GM03348 (cell line): ENCODE measurements around the gene SMIM20.
A peak's percentile ranks its signal among the peaks of the same experiment; 100 is the strongest.
"Not testable (repeated sequence)": the region's sequence is repeated elsewhere in the genome, so short reads cannot be mapped to it uniquely, and the experiment has no call there.

ENCODE experiments used
- DNase-seq: peaks from one replicate; pipeline ENCODE4 v3.0.0; 2012; ENCODE audit warnings: low spot score

SMIM20 gene

DNA sequence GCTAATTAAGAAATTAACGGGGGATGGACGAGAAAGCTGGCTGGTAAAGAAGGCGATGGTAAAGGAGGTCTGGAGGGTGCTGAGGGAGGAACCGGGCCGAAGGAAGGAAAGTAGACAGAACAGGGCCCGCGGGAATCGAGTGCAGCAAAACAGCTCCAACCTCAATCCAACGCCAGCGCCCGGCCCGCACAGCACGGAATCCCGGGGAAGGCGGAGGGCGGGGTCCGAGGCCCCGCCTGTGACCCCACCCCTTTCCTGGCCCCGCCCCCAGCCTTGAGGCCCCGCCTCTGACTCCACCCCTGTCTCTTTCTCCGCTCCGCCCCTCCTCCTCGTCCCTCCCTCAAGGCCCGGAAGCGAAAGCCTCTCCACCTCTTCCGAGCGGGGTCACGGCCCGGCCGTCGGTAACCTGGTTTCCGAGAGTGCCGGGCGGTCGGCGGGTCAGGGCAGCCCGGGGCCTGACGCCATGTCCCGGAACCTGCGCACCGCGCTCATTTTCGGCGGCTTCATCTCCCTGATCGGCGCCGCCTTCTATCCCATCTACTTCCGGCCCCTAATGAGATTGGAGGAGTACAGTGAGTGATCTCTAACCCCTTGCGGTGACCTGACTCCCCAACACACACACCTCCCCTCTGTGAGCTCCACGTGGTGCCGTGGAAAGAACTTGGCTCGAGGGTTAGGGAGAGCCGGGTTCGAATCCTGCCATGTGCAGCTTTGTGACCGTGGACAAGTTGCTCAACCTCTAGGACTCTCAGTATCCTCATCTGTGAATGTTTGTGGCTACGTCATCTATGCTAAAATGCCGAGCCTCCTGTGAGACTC is at the start of gene SMIM20:
Gene SMIM20 (plus strand): TSS at position 370 of the 819 bp plus-strand sequence. CDS start 94 bp downstream, at position 464.
- DNase-seq, result peak; percentile 98

DNA sequence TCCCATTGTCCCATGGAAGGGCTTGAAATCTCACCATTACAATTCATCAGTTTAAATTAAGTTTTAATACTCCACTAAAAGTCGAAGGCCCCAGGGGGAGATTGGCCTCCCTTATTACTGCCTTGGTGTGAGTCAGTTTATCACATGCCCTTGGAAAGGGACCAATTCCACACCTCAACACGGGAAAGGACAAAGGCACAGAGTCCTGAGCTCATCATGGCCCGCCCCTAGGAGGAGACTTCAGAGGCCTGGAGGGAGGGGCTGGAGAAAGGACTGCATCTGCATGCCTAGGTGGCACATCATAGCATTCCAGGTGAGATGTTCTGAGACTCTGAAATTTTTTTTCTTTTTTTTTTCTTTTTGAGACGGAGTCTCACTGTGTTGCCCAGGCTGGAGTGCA is 48.4 kb upstream of the SMIM20 start:
- no peak for DNase-seq

DNA sequence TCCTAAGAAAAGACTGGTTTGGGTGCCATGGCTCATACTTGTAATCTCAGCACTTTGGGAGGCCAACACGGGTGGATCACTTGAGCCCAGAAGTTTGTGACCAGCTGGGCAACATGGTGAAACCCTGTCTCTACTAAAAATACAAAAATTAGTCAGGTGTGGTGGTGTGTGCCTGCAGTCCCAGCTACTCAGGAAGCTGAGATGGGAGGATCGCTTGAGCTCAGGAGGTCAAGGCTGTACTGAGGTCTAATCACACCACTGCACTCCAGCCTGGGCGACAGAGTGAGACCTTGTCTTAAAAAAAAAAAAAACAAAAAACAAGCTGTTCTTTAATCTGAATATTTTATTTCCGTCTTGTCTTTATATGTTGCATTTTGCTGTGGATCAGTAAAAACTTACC is 47.6 kb upstream of the SMIM20 start:
- DNase-seq, result not testable (repeated sequence)

DNA sequence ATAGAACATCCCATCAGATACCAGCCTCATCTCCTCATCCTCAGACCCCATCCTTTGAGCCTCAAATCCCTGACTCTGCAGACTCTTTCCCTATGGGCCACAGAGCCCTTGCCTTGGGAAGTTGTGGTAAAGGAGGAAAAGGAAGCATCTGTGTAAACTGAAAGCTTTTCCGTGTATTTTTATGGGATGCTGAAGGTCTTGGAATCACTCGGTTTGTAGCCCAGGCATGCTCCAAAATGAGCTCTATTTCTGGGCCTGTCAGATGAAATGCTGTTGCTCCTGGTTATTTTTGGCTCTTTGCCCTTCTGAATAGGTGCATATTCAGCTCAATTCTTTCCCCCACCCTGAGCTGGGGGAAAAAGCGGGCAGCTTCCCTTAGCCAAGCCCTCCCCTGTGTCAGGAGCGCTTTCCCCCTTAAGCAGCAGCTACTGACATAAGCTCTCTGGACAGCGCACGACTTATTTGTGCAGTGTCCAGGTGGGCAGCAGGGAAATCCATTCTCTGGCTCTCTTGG is 46.2 kb upstream of the SMIM20 start:
- no peak for DNase-seq

DNA sequence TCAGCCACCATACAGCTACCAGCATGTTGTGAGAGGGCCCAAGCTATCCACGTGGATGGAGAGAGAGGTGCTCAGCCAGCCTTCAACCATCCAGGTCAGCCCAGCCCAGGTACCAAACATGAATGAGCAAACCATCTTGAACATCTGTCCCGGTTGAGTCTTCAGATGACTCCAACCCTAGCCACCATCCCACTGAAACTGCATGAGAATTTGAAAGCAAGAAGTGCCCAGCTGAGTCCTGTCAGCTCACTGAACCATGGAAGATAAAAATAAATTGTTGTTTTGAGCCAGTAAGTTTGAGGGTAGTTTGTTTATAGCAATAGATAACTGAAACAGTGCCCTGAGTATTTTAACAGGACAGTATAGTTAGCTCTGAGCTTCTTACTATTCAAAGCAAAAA is 43.9 kb upstream of the SMIM20 start:
- DNase-seq, result no peak

DNA sequence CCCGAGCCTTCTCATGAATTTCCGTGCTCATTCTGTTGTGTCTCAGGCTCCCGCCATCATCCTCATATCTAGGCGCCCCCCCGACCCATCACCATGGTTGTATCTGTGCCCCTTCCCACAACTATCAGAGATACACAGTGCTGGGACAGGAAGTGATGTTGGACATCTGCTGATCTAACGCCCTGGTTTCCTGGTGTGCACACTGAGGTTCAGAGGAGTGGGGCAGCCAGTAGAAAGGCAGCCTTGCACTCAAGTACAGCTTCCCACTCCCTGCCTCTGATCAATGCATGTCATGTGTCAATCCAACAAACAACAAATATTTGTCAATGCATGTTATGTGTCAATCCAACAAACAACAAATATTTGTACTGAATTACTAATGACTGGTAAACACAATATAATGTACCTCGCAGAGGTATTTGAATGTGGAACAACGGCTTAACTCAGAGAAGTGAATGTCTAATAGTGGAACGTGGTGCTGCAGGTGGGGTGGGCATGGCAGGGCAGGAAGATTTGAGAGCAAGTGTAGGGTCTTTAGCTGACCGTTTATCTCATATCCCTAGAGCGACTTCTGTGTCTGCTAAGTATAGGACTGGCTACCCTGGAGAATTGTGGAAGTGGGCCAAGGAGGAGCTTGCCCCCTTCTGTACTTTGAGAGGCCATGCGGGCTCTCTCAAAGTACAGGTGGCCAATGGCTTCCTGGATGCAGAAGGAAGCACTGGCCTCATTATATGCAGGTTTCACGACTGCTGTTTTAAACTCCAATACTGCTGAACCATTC is 41.0 kb upstream of the SMIM20 start:
- no peak for DNase-seq

DNA sequence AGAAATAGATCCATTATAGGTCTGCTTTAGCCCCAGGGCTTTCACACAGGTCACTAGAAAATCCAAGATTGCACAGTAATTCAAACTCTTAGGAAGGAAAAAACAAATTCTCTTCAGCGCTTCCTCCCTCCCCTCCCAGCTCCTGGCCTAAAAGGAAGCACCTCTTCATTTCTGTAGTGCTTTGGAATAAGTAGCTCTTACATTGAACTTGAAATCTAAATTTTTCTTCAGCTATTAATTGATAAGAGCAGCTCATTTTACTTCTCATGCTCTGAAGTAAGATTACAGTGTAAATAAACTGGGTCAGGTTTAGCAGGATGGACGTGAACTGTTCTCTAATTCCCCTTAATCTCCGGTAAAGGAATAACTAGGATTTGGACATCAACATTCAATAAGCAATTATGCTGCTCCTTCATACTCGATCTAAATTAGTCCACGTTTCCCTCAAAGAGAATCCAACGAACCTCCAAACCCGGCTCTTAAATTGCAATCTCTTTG is 40.3 kb upstream of the SMIM20 start:
- no peak for DNase-seq

DNA sequence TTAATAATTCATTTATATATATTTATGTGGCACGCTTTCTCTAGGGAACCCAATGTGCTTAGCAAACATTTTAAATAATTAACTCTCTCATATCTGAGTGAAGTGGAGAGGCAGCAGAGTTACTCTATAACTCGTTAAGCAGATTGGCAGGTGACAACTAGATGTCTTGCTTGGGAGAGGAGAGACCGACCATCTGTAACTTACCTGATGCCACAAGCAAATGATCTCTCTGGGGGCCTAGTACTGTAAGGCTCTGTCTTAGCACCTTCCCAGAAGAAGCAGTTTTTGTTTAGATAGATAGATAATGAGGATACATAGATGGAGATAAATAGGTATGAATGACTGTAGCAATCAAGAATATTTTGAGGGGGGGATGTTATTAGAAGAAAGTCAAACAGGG is 39.4 kb upstream of the SMIM20 start:
- no peak for DNase-seq

DNA sequence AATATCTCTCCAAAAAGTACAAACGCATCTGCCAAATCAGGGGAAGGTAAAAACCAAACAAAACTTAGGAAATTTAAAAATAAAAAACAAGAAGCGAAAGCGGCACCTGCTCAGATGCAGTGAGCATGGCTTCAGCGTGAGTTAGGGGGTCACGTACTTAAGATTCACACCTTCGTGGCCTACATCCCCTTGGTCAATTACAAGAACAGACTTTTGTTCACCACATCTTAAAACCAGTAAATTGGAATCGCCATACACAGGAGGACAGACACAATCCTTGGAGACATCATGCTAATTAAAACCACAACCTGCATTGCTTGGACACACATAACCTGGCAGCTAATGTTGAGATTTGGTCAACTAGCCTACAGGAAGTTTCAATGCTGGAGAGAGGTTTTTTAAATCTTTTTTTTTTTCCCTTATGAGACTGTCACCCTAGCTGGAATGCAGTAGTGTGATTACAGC is 38.7 kb upstream of the SMIM20 start:
- DNase-seq, result no peak

DNA sequence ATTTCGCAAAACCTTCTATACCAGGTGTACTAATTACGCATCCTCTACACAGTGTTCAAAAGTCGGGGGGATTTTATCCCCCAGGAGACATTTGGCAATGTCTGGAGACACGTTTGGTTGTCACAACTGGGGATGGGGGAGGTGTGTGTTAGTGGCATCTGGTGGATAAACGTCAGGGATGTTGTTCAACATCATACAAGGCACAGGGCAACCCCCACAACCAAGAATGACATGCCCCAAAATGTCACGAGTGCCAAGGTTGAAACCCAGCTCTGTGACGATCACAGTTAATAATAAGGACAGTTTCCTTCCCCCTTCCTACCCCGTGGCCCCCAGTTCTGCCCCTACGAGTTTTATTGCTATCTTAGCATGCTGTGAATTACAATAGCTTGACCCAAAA is 35.3 kb upstream of the SMIM20 start:
- DNase-seq, result no peak

DNA sequence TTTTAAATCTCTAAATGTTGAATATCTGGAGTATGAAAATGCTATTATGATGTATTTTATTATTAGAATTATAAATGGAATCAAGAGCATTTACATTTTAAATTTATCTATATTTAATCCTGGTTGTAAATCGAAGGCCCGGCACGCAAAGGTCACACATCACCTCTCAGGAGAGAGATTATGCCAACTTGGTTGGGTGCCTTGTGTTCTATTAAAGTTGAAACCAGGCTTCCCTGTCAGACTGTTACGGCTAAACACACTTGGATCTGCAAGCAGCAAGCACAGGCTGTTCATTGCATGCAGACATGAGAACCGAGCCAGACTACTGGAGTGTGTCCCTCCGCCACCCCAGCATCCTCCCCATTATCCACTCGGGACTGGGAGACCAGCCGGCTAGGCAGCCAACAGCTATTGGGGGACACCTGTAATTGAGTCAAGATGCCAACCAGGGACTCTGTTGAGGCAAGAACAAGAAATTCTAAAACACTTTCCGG is 34.9 kb upstream of the SMIM20 start:
- no peak for DNase-seq

DNA sequence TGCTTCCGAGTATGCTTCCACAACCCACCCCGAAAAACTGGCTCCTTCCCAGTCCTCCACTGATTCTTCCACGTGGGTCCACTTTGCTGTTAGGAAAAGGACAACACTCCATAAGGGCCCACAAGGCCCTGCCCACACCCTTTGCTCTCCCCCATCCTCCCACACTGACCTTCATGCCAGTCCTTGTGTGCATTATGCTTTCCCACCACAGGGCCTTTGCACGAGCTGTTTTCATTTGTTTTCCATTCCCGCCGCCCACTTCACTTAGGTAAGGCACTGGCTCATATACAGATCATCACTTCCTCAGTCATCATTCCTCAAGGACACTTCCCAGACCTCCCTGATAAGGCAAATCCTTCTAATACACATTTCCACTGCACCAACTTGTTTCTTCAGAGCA is 34.4 kb upstream of the SMIM20 start:
- no peak for DNase-seq

DNA sequence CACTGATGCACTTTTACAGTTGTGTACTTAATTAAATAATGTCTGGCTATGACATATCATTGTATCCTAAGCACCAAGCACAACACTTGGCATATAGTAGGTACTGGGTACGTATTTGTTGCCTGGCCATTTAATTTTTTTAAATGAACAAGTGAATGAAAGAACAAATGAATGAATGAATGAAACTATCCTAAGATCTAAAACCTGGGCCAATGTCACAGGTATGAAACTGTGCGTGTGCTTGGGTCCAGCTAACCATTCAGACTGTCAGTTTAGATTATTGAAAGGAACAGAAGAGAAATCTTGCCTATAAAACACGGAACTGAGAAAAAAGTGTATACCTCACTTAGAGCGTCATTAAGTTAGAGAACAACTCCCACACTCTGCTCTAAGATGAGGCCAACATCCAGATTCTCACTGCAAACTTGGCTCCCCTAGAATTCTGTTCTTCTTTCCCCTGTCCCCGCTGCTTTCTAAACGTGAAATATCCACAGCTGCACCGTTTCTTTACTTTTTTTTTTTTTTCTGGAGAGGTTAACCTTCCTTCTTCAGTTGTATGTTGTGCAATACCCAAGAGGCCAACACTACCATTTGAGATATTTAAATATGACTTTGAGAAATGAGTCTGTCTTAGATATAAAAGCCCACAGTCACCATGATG is 33.9 kb upstream of the SMIM20 start:
- no peak for DNase-seq

DNA sequence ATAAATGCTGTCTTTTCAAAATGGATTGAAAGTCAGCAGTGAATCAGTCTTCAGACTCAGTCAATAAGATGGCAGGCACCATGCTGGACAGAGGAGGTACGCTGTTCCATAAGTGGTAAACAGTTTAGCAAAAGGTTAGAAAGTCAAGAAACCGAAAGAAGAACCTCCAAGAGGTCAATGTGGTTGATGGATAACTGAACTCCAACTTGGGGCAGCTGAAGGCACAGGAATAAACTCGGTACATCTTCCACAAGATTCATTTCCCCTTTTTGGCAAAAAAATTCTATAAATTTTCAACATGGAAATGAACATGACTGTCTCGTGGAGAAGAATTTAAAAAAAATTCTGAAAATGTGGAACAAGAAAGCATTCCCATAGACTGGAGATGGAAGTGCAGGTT is 32.8 kb upstream of the SMIM20 start:
- no peak for DNase-seq

DNA sequence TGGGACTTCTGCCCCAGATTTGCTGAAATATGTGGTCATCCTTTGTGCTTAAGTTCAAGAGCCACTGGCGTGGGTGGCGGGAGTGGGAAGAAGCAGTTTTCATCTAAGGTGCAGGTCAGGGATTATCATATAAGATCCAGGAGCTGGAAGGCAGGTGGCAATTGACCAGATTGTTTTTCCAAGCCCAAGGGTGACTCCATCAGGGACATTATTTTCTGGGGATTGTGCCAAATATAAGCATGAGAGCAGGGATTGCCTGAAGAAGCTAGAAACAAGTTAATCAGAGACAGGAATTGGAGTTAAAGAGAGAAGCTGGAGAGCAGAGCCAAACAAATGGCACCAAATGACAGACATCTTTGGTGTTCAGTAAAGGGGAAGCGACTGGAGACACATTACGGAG is 31.8 kb upstream of the SMIM20 start:
- DNase-seq, result no peak

DNA sequence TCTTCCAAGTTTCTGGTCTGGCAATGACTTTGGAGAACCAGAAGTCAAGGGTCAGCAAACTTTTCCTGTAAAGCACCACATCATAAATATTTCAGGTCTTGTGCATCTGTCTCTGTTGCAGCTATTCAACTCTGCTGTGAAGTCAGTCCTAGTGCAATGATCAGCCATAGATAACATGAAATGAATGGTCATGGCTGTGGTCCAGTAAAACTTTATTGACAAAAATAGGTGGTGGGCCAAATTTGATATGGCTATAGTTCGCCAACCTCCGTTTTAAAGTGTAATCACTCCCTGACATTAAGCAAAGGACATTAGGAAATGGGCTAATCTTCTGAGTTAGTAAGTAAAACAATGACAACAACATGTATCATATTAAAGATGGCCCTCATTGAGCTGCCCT is 30.5 kb upstream of the SMIM20 start:
- DNase-seq, result no peak

DNA sequence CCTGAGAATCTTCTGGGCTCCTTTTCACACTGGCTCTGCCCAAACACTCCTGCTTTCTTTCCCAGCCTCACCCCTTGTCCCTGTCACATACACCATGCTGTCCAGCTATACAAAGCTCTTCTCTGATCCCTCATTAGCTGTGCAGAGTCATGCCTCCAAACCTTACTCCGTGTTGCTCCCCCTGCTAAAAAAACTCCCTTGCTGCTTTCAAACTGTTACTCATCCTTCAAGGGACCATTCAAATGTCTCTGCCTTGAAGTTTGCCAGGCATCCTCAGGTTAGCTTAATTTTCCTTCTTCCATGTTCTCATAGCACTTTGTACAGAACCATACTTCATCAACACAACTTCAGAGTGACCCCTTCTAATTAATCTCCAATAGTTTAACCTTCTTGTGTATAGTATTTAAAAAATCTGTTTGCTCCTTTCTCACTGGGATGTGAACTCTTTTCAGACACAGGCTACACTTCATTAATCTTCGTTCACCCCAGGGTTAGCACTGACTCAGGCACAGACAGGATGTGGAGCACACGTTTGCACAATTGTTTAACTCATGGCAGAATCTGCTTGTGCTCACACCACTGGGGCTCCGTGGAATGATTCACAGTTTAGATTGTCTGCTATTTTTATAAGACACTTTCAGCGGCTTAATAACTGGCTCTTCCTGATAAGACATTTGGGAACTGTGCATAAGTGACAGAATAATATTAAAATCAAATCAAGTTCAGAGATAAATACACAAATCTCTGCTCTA is 29.8 kb upstream of the SMIM20 start:
- peak; percentile 51 for DNase-seq

DNA sequence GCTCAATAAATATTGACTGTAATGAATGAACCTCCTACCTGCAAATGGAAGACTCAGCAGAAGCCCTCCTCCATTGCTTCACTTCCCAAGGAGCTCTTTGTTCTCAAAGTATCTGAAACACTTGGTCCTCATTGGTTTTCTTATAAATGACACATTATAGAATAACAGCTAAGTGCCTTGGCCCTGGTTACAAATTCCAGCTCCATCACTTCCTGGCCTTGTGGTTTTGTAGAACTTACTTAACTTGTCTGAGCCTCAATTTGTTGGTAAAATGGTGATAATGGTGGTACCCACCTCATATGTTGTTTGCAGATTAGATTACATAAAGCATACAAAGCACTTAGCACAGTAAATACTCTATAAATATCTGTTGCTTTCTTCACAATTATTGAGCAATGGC is 25.2 kb upstream of the SMIM20 start:
- no peak for DNase-seq

DNA sequence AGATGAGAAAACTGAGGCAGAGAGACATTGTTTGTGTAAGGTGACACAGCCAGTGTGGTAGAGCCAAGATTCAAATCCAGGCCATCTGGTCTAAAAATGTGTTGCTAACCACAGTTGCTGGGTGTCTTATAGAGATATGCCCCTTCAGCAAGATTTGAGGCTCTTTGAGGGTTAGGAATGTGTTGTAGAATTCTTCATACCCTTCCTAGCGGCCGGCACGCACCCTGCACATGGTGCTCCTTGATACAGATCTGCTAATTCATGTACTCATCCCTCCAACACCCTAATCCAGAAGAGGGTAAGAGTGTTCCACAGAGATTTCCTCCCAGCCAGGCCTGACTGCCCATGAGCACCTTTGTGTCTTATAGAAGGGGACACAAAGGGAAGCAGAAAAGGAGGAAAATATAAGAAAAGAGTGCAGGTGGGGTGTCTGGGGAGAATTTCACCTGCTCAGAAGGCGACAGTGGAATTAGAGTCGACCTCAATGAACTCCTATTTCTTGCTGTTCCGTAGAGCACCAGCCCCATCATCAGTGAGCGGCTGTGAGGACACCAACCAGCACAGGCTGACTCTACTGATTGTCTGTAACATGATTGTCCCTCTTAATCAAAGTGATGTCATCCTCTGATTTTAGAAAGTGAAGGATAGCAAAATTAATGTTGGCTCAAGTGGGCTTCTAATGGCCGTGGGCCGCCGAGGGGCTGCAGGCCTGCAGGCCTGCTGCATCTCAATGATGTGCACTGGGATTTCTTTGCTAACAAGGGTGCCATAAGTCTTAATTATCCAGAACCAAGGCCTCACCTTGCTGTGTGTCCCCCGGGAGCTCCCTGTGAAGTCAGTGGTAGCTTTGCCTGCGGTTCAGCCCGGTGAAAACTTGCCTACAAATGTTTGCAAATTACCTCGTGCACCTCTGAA is 24.2 kb upstream of the SMIM20 start:
- no peak for DNase-seq
